Tibial nerve (tissue), 4 donors: ENCODE results near the gene NSMCE3.

ENCODE experiments used
- EP300 ChIP-seq, 2 donors: sonication (generic); formaldehyde crosslinking; IDR thresholded peaks; one replicate each; pipeline ENCODE4 v1.6.1; 2017; ENCODE audit warnings: antibody characterized with exemption in 2 of 2, mild to moderate bottlenecking in 1 of 2
- POLR2A ChIP-seq, 2 donors: fragments of 450-650 bp; IDR thresholded peaks; one replicate each; pipeline ENCODE4 v1.6.1; 2017; ENCODE audit warnings: antibody characterized with exemption in 2 of 2, mild to moderate bottlenecking in 2 of 2, moderate library complexity in 2 of 2
- TF ChIP-seq, protein P1 (sequence below), 5 experiments: fragments of 200-600 bp in 3 of 5; fragments of 450-650 bp in 2 of 5; sonication (generic) in 3 of 5; IDR thresholded peaks; one replicate each; pipeline ENCODE4 v1.5.1; 2016 to 2019; ENCODE audit warnings: antibody characterized with exemption in 5 of 5, mild to moderate bottlenecking in 3 of 5, moderate library complexity in 2 of 5

DNA sequence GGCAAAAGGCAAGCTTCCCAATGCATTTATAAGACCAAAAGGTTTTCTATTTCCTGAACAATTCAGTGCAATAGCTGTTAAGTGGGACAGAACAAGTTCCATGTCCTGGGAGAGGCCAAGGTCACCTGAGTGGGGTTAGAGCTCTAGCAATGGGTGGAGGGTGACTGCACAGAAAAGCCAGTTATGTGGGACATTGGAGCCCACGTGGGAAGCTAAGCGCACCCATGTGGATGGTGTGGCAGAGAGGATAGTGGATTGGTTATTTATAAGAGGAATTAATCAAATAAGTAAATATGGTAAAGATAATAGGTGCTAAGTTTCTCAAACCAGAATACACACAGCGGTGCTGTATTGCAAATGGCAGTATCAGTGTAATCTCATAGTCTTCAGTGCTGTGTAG lies 6.3 kb downstream of the NSMCE3 start:
- no peak for TF ChIP-seq POLR2A (IDR thresholded peaks at IDR 0.05)
- TF ChIP-seq, protein P1, sequence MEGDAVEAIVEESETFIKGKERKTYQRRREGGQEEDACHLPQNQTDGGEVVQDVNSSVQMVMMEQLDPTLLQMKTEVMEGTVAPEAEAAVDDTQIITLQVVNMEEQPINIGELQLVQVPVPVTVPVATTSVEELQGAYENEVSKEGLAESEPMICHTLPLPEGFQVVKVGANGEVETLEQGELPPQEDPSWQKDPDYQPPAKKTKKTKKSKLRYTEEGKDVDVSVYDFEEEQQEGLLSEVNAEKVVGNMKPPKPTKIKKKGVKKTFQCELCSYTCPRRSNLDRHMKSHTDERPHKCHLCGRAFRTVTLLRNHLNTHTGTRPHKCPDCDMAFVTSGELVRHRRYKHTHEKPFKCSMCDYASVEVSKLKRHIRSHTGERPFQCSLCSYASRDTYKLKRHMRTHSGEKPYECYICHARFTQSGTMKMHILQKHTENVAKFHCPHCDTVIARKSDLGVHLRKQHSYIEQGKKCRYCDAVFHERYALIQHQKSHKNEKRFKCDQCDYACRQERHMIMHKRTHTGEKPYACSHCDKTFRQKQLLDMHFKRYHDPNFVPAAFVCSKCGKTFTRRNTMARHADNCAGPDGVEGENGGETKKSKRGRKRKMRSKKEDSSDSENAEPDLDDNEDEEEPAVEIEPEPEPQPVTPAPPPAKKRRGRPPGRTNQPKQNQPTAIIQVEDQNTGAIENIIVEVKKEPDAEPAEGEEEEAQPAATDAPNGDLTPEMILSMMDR (IDR thresholded peaks at IDR 0.05): no peak
- no peak for TF ChIP-seq EP300 (IDR thresholded peaks at IDR 0.05)
